Skeletal muscle satellite cell (primary cell): Measurements from ENCODE around the gene ITGA11.

Source experiments
- H3K27me3 ChIP-seq: 2 replicates; pipeline ENCODE4 v1.7.0; 2013; ENCODE audit warnings: low read length; ENCODE audit not compliant: control insufficient read depth, insufficient read depth
- H3K36me3 ChIP-seq: 2 replicates; pipeline ENCODE4 v1.7.0; 2013; ENCODE audit warnings: mild to moderate bottlenecking, control low read depth, low read length; ENCODE audit not compliant: insufficient read depth
- H3K4me1 ChIP-seq: 2 replicates; pipeline ENCODE4 v1.7.0; 2013; ENCODE audit warnings: low read length; ENCODE audit not compliant: control insufficient read depth, insufficient read depth
- H3K4me2 ChIP-seq: 2 replicates; pipeline ENCODE4 v1.7.0; 2013; ENCODE audit warnings: mild to moderate bottlenecking, low read length
- H3K4me3 ChIP-seq: 2 replicates; pipeline ENCODE4 v1.7.0; 2013; ENCODE audit warnings: low read length
- H3K9ac ChIP-seq: 2 replicates; pipeline ENCODE4 v1.7.0; 2013; ENCODE audit warnings: mild to moderate bottlenecking, low read depth, low read length, moderate library complexity
- H3K9me3 ChIP-seq: replicated peaks from 2 replicates; pipeline ENCODE4 v1.7.0; 2013; ENCODE audit warnings: mild to moderate bottlenecking, control low read depth, low read length

Gene ITGA11

GRCh38 chr15:68396068-68396467, 35.9 kb downstream of the ITGA11 start:
- Histone ChIP-seq H3K4me3 (no peak overlapping the region), H3K9ac (no peak overlapping the region), H3K4me1 (no peaks in the 10 kb centered on the region), H3K27me3 (no peaks in the 10 kb centered on the region), H3K9me3 (no peaks in the 10 kb centered on the region), H3K4me2 (no peak overlapping the region), H3K36me3 (no peaks in the 10 kb centered on the region)

- no peaks in the 10 kb centered on the region for H3K36me3 ChIP-seq
- H3K9ac ChIP-seq = no peak overlapping the region
- peaks cover 7% of the 10 kb centered on the region for H3K4me1 ChIP-seq
- no peak overlapping the region for H3K4me3 ChIP-seq
- H3K4me2 ChIP-seq = no peak overlapping the region
- H3K27me3 ChIP-seq = peaks cover 10% of the 10 kb centered on the region
- H3K9me3 ChIP-seq = no peaks in the 10 kb centered on the region
These were observed 40.8 kb downstream of the ITGA11 start for GRCh38 chr15:68391121-68391520.

- Histone ChIP-seq H3K9me3 (no peaks in the 10 kb centered on the region), H3K4me2 (no peak overlapping the region), H3K27me3 (peaks cover 10% of the 10 kb centered on the region), H3K4me3 (no peak overlapping the region), H3K9ac (no peak overlapping the region), H3K36me3 (no peaks in the 10 kb centered on the region), H3K4me1 (peaks cover 8% of the 10 kb centered on the region)
These were observed 41.8 kb downstream of the ITGA11 start for GRCh38 chr15:68389936-68390817.

- H3K36me3 ChIP-seq = no peaks in the 10 kb centered on the region
- no peak overlapping the region for H3K4me3 ChIP-seq
- no peak overlapping the region for H3K4me2 ChIP-seq
- no peak overlapping the region for H3K9ac ChIP-seq
- peaks cover 10% of the 10 kb centered on the region for H3K27me3 ChIP-seq
- no peaks in the 10 kb centered on the region for H3K9me3 ChIP-seq
- H3K4me1 ChIP-seq = peaks cover 16% of the 10 kb centered on the region
These were observed 42.7 kb downstream of the ITGA11 start for GRCh38 chr15:68389041-68389930.

- Histone ChIP-seq H3K36me3 (no peaks in the 10 kb centered on the region), H3K27me3 (peaks cover 10% of the 10 kb centered on the region), H3K4me2 (no peak overlapping the region), H3K4me3 (no peak overlapping the region), H3K9ac (no peak overlapping the region), H3K9me3 (no peaks in the 10 kb centered on the region), H3K4me1 (peaks cover 25% of the 10 kb centered on the region)
These were observed 44.4 kb downstream of the ITGA11 start for GRCh38 chr15:68387381-68388143.

- peaks cover 25% of the 10 kb centered on the region for H3K4me1 ChIP-seq
- H3K36me3 ChIP-seq = no peaks in the 10 kb centered on the region
- H3K9ac ChIP-seq = no peak overlapping the region
- no peak overlapping the region for H3K4me3 ChIP-seq
- no peaks in the 10 kb centered on the region for H3K9me3 ChIP-seq
- peaks cover 10% of the 10 kb centered on the region for H3K27me3 ChIP-seq
- no peak overlapping the region for H3K4me2 ChIP-seq
These were observed 45.2 kb downstream of the ITGA11 start for GRCh38 chr15:68386587-68387288.

- Histone ChIP-seq H3K4me3 (no peak overlapping the region), H3K9me3 (no peaks in the 10 kb centered on the region), H3K36me3 (no peaks in the 10 kb centered on the region), H3K27me3 (peaks cover 10% of the 10 kb centered on the region), H3K4me1 (peaks cover 25% of the 10 kb centered on the region), H3K4me2 (no peak overlapping the region), H3K9ac (no peak overlapping the region)
These were observed 46.0 kb downstream of the ITGA11 start for GRCh38 chr15:68385671-68386586.

- Histone ChIP-seq H3K27me3 (peaks cover 10% of the 10 kb centered on the region), H3K4me2 (no peak overlapping the region), H3K4me1 (peaks cover 20% of the 10 kb centered on the region), H3K4me3 (no peak overlapping the region), H3K36me3 (no peaks in the 10 kb centered on the region), H3K9ac (peak overlapping the region; percentile 12), H3K9me3 (no peaks in the 10 kb centered on the region)
These were observed 46.8 kb downstream of the ITGA11 start for GRCh38 chr15:68385240-68385561.

GRCh38 chr15:68384451-68385239, 47.3 kb downstream of the ITGA11 start:
- no peaks in the 10 kb centered on the region for H3K36me3 ChIP-seq
- H3K9me3 ChIP-seq = no peaks in the 10 kb centered on the region
- peaks cover 10% of the 10 kb centered on the region for H3K27me3 ChIP-seq
- H3K4me1 ChIP-seq = peaks cover 17% of the 10 kb centered on the region
- peak overlapping the region; percentile 13 for H3K4me3 ChIP-seq
- peak overlapping the region; percentile 16 for H3K9ac ChIP-seq
- H3K4me2 ChIP-seq = peak overlapping the region; percentile 66
